ENCODE results near the gene MRPS12.

GRCh38 chr19:38913958-38914357, 16.8 kb upstream of the MRPS12 start:
- TF ChIP-seq GATA2 (IDR thresholded peaks at IDR 0.05; ENCODE audit: low read depth, low read length), result no peak
- TF ChIP-seq GATA3 (IDR thresholded peaks at IDR 0.05; ENCODE audit: low read depth, low read length), result no peak
